Left ventricle myocardium inferior (tissue), 1 donor: Measurements from ENCODE around the gene CLCN5. TPM values are rescaled to one million over a fixed set of nuclear protein-coding genes. Genes with fewer than 3 reads are reported as not detected.

ENCODE experiments used
- DNase-seq: peaks from one replicate; pipeline ENCODE4 v3.0.0-alpha.2; 2020
- H3K27ac ChIP-seq: fragments of 200-600 bp; replicated peaks from 2 replicates; pipeline ENCODE4 v1.8.0; 2021
- H3K27me3 ChIP-seq: fragments of 200-600 bp; 2 replicates; pipeline ENCODE4 v1.8.0; 2021; ENCODE audit warnings: low read depth
- H3K36me3 ChIP-seq: fragments of 200-600 bp; 2 replicates; pipeline ENCODE4 v1.8.0; 2021
- H3K4me1 ChIP-seq: fragments of 200-600 bp; 2 replicates; pipeline ENCODE4 v1.8.0; 2021
- H3K4me3 ChIP-seq: fragments of 200-600 bp; 2 replicates; pipeline ENCODE4 v1.8.0; 2021; ENCODE audit warnings: mild to moderate bottlenecking, moderate library complexity
- H3K9me3 ChIP-seq: fragments of 200-600 bp; replicated peaks from 2 replicates; pipeline ENCODE4 v1.8.0; 2021
- intact Hi-C: fragments of 100-400 bp; cut with micrococcal nuclease; formaldehyde crosslinking; loops from one replicate; pipeline ENCODE4 v1.11.0; 2022
- total RNA-seq: library from RNA; stranded (reverse); fragmentation: NEBNext Ultra II Directional; extraction: Animal tissue kit (Norgen Biotek cat#: 25700); gene quantifications from one replicate; pipeline ENCODE4 v1.2.1, GENCODE V29; 2021
- TF ChIP-seq, protein P1 (sequence below): fragments of 200-600 bp; IDR thresholded peaks from 2 replicates; pipeline ENCODE4 v1.8.0; 2021; ENCODE audit warnings: antibody characterized with exemption, mild to moderate bottlenecking, borderline replicate concordance
- donor health status: DM: no; HTN: yes; CAD: no; lungs with severe emphysema.

CLCN5 gene
- total RNA-seq, 1 donor from 2014 or later: 1.7 TPM

DNA sequence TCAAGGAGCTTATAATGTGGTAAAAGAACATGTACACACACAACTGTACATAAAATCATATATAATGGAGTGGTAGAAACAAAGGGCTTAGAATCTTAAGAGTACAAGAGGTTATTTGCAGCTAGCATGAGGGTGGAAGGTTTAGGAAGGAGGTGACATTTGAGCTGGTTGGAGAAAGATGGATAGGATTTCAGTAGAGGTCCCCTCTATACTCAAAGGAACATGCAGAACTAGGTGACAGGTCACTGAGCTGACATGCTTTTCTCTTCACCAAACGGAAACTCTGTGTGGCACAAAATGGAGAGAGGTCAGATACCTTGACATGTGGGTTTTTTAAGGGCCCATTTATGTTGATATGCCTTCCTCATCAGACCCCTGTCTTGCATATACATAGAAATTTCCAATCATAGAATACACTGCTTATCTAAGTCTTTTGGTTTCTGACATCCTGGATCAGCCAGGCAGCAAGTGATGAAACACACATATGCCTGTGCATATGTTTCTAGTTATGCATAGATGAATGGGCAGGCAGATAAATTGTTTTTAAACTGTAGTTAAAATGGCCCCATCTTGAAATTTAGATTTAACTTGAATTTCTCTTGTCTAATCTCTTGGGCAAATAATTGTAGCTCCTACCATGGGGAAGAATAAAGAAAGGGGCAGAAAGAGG, 29.3 kb downstream of the CLCN5 start:
- Histone ChIP-seq H3K4me1 (no peaks in the 10 kb centered on the region), H3K36me3 (no peaks in the 10 kb centered on the region), H3K9me3 (no peaks in the 10 kb centered on the region), H3K27me3 (no peaks in the 10 kb centered on the region), H3K4me3 (no peak overlapping the region), H3K27ac (no peak overlapping the region)
- no peak for DNase-seq
- intact Hi-C loops: no loop called here
- TF ChIP-seq, protein P1, sequence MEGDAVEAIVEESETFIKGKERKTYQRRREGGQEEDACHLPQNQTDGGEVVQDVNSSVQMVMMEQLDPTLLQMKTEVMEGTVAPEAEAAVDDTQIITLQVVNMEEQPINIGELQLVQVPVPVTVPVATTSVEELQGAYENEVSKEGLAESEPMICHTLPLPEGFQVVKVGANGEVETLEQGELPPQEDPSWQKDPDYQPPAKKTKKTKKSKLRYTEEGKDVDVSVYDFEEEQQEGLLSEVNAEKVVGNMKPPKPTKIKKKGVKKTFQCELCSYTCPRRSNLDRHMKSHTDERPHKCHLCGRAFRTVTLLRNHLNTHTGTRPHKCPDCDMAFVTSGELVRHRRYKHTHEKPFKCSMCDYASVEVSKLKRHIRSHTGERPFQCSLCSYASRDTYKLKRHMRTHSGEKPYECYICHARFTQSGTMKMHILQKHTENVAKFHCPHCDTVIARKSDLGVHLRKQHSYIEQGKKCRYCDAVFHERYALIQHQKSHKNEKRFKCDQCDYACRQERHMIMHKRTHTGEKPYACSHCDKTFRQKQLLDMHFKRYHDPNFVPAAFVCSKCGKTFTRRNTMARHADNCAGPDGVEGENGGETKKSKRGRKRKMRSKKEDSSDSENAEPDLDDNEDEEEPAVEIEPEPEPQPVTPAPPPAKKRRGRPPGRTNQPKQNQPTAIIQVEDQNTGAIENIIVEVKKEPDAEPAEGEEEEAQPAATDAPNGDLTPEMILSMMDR: no peak

DNA sequence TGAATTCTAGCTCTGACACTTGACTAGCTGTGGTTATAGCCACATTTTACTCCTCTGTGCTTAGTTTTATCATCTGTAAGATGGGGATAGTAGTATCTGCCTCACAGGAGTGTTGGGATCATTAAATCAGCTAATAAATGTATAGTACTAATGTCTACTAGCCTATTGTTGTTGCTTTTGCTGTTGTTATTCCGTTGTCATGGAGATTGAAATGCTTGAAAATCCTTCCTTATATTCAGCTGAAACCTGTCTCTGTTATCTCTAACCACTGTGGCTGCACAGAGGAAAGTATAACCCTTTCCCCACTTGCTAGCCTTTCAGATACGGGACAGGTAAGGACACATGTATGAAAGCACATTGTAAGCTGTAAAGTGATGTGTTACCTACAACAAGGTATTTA, 33.9 kb downstream of the CLCN5 start:
- TF ChIP-seq, protein P1: no peak
- Histone ChIP-seq H3K27ac (no peak overlapping the region), H3K4me3 (no peak overlapping the region), H3K4me1 (no peaks in the 10 kb centered on the region), H3K27me3 (no peaks in the 10 kb centered on the region), H3K9me3 (no peaks in the 10 kb centered on the region), H3K36me3 (no peaks in the 10 kb centered on the region)
- no peak for DNase-seq
- intact Hi-C loops: no loop called here

GRCh38 chrX:49958727-49959485, 36.5 kb downstream of the CLCN5 start:
- DNase-seq: no peak
- H3K9me3 ChIP-seq: no peaks in the 10 kb centered on the region
- H3K27ac ChIP-seq: no peak overlapping the region
- H3K27me3 ChIP-seq: no peaks in the 10 kb centered on the region
- H3K4me1 ChIP-seq: no peaks in the 10 kb centered on the region
- no peaks in the 10 kb centered on the region for H3K36me3 ChIP-seq
- intact Hi-C loops: no loop called here
- TF ChIP-seq, protein P1: no peak
- H3K4me3 ChIP-seq: no peak overlapping the region

- Histone ChIP-seq H3K4me3 (no peak overlapping the region), H3K27me3 (no peaks in the 10 kb centered on the region), H3K9me3 (no peaks in the 10 kb centered on the region), H3K27ac (no peak overlapping the region), H3K36me3 (no peaks in the 10 kb centered on the region), H3K4me1 (no peaks in the 10 kb centered on the region)
- TF ChIP-seq, protein P1: no peak
- no peak for DNase-seq
- intact Hi-C loops: no loop called here
Observed at GRCh38 chrX:49959602-49960001, 37.2 kb downstream of the CLCN5 start.

- Histone ChIP-seq H3K27me3 (no peaks in the 10 kb centered on the region), H3K4me3 (no peak overlapping the region), H3K36me3 (no peaks in the 10 kb centered on the region), H3K4me1 (no peaks in the 10 kb centered on the region), H3K9me3 (no peaks in the 10 kb centered on the region), H3K27ac (no peak overlapping the region)
- intact Hi-C loops: no loop called here
- no peak for DNase-seq
- TF ChIP-seq, protein P1: no peak
Observed at GRCh38 chrX:49960061-49960460, 37.7 kb downstream of the CLCN5 start.
